Colon (tissue), 2 donors: ENCODE results near the gene KERA.
"Not testable (repeated sequence)": the region's sequence is repeated elsewhere in the genome, so short reads cannot be mapped to it uniquely, and the experiment has no call there.

Source experiments
- FAIRE-seq: peaks from 2 replicates; lab custom pipeline; 2012; peaks lifted over from hg19 to GRCh38; lab: Jason Lieb, UNC
- donor health status: control.
- donor health status: control.

Gene KERA

GRCh38 chr12:91057368-91058165 is at the start of gene KERA:
Gene KERA, minus strand, starts transcription at chr12:91058024. Its CDS starts 1,743 bp downstream, at chr12:91056281.
- no peak for FAIRE-seq

- no peak for FAIRE-seq
These were observed 48.5 kb upstream of the KERA start for GRCh38 chr12:91106283-91106682.

GRCh38 chr12:91105807-91106206 is 48.0 kb upstream of the KERA start:
- FAIRE-seq, result no peak

- no peak for FAIRE-seq
These were observed 47.1 kb upstream of the KERA start for GRCh38 chr12:91104812-91105466.

GRCh38 chr12:91103624-91104023 is 45.8 kb upstream of the KERA start:
- FAIRE-seq, result no peak

GRCh38 chr12:91103101-91103500 is 45.3 kb upstream of the KERA start:
- no peak for FAIRE-seq

- FAIRE-seq, result no peak
These were observed 43.1 kb upstream of the KERA start for GRCh38 chr12:91100906-91101305.

GRCh38 chr12:91099836-91100235 is 42.0 kb upstream of the KERA start:
- FAIRE-seq, result no peak

- FAIRE-seq, result no peak
These were observed 41.5 kb upstream of the KERA start for GRCh38 chr12:91099341-91099740.

- no peak for FAIRE-seq
These were observed 41.1 kb upstream of the KERA start for GRCh38 chr12:91098941-91099340.

- no peak for FAIRE-seq
These were observed 40.6 kb upstream of the KERA start for GRCh38 chr12:91098461-91098860.

- no peak for FAIRE-seq
These were observed 37.1 kb upstream of the KERA start for GRCh38 chr12:91094957-91095356.

- FAIRE-seq, result no peak
These were observed 36.3 kb upstream of the KERA start for GRCh38 chr12:91094032-91094662.

GRCh38 chr12:91093341-91093740 is 35.5 kb upstream of the KERA start:
- no peak for FAIRE-seq

- no peak for FAIRE-seq
These were observed 34.3 kb upstream of the KERA start for GRCh38 chr12:91091916-91092715.

- FAIRE-seq, result not testable (repeated sequence)
These were observed 32.1 kb upstream of the KERA start for GRCh38 chr12:91089953-91090352.

- no peak for FAIRE-seq
These were observed 22.2 kb upstream of the KERA start for GRCh38 chr12:91080041-91080440.

- FAIRE-seq, result no peak
These were observed 20.7 kb upstream of the KERA start for GRCh38 chr12:91078501-91078900.

- FAIRE-seq, result no peak
These were observed 19.6 kb upstream of the KERA start for GRCh38 chr12:91077228-91077954.

- FAIRE-seq, result no peak
These were observed 17.0 kb upstream of the KERA start for GRCh38 chr12:91074851-91075250.

- no peak for FAIRE-seq
These were observed 16.4 kb upstream of the KERA start for GRCh38 chr12:91074154-91074709.
